NCI-H446 treated with DMSO at 0.1 percent for 48 hours (cell line): ENCODE results near the gene MRPL49.
"Not testable (repeated sequence)": the region's sequence is repeated elsewhere in the genome, so short reads cannot be mapped to it uniquely, and the experiment has no call there.

Experiments
- DNase-seq: peaks from one replicate; lab custom pipeline; 2025; lab: John Stamatoyannopoulos, UW

The MRPL49 gene

GRCh38 chr11:65117206-65118096 is 4.7 kb upstream of the MRPL49 start, which contains the start of gene ZNHIT2:
Gene ZNHIT2, minus strand, starts transcription at chr11:65117701. Its CDS starts 48 bp downstream, at chr11:65117653.
- peak; percentile 95 for DNase-seq

GRCh38 chr11:65118097-65118837 is 3.9 kb upstream of the MRPL49 start:
- no peak for DNase-seq

GRCh38 chr11:65118891-65119669 is 3.0 kb upstream of the MRPL49 start:
- not testable (repeated sequence) for DNase-seq

- DNase-seq: no peak
These were observed 2.5 kb upstream of the MRPL49 start for GRCh38 chr11:65119670-65119995.

DNA sequence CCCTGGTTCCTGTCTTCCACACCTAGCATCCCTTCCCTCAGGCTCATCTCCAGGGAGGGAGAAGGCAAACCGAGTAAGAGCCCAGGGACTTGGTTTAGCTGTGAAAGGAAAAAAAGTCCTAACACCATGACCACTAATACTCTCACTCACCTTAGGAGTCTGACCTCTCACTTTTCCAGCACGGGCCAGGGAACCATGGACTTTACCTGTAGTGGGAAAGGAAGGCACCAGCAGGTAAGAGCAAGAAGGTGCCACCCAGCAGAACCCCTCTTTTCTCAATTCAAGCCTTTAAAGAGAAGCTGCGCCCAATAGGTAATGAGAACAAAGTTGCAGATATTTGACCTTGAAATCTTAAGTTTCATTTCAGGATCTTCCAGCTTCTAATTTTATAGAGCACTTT is 1.3 kb upstream of the MRPL49 start:
- no peak for DNase-seq

DNA sequence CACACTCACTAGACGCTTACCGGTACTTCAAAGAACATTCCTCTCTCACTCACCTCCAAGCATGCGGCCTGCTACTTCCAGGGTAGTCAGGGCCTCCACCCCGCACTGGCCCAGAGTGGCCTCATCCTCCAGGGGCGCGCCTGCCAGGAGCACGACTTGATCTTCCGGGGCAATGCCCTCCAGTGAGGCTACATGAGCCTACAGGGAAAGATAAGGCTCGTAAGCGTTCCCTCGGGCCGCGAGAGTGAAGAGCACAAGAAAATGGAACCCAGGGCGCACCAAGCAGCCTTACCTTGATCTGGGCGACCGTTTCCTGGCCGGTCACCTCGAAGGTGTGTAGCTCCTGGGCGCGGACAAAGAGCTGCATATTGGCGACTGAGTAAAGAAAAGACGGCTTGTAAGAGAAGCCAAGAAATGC is 665 bp upstream of the MRPL49 start:
- no peak for DNase-seq

- DNase-seq: no peak
These were observed 2.5 kb downstream of the MRPL49 start for GRCh38 chr11:65124480-65125196.

- DNase-seq: no peak
These were observed 3.3 kb downstream of the MRPL49 start for GRCh38 chr11:65125197-65126056.

DNA sequence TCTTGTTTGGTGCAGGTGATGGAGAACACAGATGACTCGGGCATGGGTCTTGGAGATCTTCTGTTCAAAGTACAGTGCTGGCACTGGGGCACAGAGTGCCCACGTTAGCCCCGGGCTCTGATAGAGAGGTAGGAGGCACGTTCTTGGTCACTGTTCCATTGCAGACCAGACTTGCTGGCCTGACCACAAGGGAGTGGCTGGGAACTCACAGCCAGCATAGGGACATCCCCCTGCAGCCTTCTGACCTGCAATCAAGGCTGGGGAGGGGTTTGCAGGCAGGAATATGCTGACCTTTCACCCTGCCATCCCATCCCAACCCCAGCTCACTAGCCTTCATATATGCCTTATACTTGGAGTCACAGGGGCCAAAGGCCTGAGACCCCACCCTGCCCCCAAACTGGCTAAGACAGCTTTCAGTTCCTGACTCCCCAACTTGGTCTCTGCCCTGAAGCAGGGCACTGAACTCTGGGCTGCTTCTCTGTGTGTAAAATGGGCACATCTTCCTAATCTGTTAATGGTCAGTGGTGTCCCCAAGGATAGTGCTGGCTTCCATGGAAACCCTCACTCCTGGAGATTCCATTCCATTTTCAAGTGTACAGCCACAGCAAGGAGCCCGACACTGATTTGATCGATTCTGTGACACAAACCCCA is 4.6 kb downstream of the MRPL49 start:
- DNase-seq: no peak

GRCh38 chr11:65127473-65128181 is 5.5 kb downstream of the MRPL49 start:
- DNase-seq: no peak

- DNase-seq: no peak
These were observed 6.3 kb downstream of the MRPL49 start for GRCh38 chr11:65128182-65129145.

GRCh38 chr11:65129649-65130441 is 7.7 kb downstream of the MRPL49 start:
- DNase-seq: no peak

DNA sequence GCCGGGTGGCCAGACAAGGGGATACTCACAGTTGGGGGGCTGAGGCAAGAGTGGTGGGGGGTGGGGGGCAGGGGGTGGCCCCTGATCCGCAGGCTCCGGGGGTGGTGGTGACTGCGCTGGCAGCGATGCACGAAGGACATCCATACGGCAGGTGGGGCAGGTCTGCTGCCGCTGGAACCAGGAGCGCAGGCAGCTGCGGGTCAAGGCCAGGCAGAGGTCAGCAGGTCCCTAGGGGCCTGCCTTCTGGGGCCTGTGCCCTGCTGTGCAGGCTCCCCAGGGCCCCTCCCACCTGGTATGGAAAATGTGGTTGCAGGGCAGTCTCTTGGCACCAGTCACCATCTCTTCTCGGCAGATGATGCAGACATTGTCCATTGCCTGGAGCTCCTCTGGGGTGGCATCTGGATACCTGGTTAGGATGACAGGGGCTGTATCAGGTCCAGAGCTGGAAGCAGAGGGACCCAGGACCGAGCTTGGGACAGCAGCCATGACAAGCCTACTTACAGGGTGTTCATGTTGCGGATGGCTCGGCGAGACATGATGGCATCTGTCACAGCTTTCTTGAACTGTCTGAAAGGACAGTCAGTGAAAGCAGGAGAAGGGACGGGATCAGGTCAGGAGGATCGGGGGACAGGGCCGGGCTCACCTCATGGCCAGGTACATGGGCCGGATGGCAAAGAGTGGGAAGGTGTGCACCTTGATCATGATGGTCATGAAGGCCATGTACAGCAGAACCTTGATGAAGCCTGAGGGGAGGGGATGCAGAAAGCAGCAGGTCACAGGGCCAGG is 8.7 kb downstream of the MRPL49 start:
- DNase-seq: no peak

DNA sequence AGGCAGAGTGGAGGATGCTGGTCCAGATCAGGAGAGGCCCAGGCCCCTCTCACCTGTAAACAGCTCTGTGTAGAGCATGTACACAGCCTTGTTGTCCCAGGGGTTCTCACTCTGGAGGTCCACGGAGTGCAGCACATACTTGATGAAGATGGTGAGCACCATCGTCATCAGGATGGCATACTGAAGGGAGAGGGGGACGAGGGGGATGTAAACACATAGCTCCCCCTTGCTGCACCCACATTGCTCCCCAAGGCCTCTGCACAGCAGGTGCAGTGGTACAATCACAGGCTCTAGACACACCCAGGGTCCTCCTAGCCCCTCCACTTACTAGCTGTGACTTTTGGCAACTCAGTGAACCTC is 9.3 kb downstream of the MRPL49 start:
- no peak for DNase-seq

DNA sequence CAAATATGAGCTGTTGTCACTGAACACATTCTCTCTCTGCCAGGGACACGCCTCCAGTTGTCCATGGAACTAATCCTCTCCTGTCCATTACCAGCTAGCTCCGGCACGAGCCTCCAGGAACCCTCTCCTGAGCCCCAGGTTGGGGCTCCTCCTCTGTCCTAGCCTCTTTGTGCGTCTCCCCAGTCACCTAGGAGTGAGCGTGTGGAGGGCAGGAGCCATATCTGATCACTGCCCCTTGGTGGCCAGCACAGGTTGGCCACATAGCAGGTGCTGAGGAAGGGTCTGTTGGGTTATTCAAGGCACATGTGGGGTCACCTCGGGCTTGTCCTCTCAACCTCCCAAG is 9.7 kb downstream of the MRPL49 start:
- DNase-seq: no peak

- no peak for DNase-seq
These were observed 10.3 kb downstream of the MRPL49 start for GRCh38 chr11:65132238-65132987.
